H54 (cell line): Measurements from ENCODE around the gene ABCC4.

Source experiments
- DNase-seq: peaks from one replicate; pipeline ENCODE4 v3.0.0; 2011; ENCODE audit warnings: low spot score, mixed read lengths; ENCODE audit not compliant: insufficient read length
- FAIRE-seq: peaks from 3 replicates; lab custom pipeline; 2011; peaks lifted over from hg19 to GRCh38; lab: Jason Lieb, UNC
- POLR2A ChIP-seq: IDR thresholded peaks from 2 replicates; pipeline ENCODE4 v1.6.1; 2011; ENCODE audit warnings: low read depth, mild to moderate bottlenecking, low read length

ABCC4 gene

DNA sequence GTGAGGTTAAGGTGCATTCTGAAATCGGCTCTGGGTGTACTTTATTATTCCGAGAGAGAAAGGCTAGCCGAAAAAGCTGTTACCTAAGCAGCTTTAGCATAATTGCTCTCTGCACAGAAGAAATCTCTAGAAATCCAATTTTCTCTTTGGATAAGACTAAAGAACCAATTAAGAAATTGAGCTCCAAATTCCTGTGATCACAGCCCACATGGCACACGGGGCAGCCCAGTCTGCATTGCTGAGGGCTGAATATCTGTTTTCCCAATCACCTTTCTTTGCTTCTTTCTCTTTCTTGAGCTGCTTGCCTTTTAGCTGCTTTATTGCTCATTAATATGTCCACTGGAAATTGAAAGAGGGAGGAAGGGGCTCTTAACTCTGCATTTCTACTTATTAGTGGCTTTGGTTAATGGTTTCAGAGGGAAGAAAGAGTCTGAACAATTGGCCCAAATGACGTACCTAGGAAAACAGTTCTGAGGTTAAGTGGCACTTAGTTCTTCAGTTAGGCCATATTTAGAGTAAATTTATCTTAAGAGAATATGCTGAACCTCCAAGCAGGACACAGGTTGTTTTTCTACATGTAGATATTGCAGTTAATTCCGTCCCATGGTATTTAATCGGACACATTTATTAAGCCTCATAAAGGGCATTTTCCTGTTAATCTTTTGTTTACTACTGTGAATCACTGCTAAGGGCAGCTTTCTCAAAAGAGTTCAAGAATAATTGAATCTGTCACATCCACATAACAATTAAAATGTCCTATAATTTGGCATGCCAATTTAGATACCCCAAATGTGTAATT is 265.7 kb downstream of the ABCC4 start:
- DNase-seq (no peak), FAIRE-seq (peak; percentile 36)
- TF ChIP-seq POLR2A = no peak

DNA sequence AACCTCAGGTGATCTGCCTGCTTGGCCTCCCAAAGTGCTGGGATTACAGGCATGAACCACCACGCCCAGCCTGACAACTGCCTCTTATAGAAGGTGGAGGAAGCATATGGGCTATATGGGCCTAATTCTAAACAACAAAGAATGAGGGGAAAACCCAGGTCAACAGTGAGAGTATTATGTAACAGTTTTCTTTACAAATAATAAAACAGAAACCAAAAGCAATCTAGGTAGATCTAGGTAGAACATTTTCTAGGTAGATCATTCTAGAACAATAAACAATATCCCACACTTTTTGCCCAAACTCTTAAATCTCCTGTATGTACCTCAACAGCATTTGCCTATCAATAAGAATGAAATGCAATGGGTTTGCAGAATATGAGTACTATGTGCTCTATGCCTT is 267.4 kb downstream of the ABCC4 start:
- DNase-seq (no peak), FAIRE-seq (no peak)
- no peak for TF ChIP-seq POLR2A

DNA sequence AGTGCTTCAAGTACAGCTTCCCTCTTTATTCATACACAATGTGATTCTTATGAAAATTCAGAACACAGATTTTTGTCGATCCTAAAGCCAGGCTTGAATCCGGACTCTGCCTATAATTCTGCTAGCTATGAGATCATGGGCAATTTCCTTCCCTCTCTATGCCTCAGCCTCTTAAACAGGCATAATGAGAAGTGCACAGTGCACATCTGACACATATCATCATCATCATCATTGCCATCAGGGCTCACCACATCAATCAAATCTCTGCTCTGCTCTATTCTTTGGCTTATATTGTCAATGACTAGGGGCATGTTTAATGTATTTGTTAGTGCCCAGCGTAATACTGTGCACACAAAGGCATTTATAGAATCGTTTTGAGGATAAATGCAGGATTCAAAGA is 269.1 kb downstream of the ABCC4 start:
- DNase-seq (no peak), FAIRE-seq (no peak)
- TF ChIP-seq POLR2A = no peak

DNA sequence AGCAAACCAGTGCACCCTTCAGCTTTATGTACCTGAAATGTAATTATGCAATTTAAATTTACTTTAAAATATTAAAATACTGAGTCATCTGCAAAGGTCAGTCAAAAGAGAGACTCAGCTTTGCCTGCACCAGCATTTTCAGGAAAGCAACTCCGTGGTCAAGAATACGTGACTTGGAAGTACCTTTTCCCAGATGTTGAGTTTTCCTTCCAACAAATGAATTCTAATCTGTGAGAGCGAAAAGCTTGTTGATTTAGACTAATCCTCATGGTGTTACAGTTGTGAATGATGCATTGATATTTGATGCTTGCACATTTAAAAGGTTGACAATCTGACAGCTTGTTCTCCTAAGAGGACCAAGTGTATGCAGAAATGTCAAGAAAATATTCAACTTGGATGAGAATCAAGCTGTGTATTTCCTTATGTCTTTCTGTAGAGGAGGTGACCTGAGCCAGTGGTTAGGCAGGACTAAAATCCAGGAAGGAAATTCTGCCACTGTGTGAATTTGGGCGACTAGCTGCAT is 270.4 kb downstream of the ABCC4 start:
- DNase-seq (no peak), FAIRE-seq (no peak)
- no peak for TF ChIP-seq POLR2A

DNA sequence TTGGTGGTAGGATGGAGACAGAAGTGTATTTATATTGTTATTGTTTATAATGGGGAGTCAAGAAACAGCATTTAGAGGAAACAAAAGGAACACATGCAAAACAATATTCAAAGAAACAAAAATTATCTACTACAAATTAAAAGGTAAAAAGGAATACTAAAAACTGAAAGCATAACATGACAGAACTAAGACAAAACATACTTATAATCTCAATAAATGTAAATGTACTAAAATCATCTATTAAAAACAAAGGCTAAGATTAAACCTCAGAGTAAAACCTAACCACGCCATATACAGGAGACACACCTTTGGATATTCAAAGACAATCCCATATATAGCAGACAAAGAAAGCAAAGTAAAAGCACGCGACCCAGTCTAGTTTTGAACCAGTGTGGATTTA is 273.6 kb downstream of the ABCC4 start:
- DNase-seq (no peak), FAIRE-seq (no peak)
- TF ChIP-seq POLR2A = no peak

DNA sequence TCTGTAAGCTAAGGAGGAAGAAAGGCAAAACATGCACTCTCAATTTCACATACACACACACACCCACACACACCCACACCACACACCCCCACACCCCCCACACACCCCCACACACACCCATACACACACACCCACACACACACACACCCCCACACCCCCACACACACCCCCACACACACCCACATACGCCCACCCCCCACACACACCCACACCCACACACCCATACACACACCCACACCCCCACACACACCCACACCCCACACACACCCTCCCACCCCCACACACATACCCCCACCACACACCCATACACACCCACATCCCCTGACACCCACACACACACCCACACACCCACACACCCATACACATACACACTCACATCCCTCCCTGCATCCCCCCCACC is 276.1 kb downstream of the ABCC4 start:
- no peak for DNase-seq
- no peak for FAIRE-seq
- no peak for TF ChIP-seq POLR2A

DNA sequence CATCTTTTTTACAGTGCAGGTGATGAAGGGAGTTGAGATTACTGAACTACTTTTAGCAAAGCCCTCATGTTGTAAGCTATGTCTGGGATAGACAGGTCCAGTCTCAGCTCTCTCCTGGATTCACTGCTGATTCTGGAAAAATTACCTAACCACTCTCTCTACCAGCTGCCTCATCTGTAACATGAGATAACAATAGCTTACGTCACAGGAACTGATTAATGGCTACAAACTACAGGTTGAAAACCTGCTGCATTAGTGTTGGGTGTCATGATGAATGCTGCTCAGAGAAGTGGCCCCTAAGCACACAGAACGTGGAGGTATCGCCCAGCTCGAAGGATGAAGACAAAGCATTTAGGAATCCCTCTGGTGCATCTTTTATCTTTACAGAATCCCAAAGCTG is 277.8 kb downstream of the ABCC4 start:
- DNase-seq (no peak), FAIRE-seq (peak; percentile 80)
- TF ChIP-seq POLR2A = no peak

DNA sequence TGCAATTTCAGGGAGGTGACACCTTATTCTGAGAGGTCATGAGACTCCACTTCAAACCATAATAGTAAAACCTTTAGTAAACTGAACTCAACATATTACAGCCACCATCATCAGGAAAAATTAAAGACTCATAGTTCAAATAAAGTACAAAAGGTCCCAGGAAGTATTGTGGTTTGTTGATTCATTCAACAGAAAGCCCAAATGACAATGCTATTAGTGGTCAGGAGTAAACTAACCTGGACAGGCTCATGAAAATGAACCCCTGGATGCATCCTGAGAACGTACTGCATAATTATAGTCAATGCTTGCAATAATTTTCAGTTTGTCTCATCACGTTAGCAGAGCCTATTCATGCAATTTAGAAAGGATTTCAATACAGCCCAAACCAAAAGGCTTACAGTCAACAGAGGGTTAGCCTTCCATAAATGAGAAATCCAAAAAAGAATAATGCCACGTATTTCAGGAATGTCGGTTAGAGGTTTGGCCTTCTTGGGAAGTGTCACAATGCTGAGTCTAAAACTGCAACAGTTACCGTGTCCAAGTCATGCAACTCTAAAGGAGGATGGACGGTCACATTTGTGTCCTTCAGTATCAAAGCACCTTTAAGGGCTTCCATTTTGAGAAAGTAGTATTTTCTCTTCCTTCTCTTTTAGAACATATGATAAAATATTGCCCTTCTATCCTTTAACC is 280.8 kb downstream of the ABCC4 start:
- DNase-seq (no peak), FAIRE-seq (peak; percentile 98)
- TF ChIP-seq POLR2A = no peak

DNA sequence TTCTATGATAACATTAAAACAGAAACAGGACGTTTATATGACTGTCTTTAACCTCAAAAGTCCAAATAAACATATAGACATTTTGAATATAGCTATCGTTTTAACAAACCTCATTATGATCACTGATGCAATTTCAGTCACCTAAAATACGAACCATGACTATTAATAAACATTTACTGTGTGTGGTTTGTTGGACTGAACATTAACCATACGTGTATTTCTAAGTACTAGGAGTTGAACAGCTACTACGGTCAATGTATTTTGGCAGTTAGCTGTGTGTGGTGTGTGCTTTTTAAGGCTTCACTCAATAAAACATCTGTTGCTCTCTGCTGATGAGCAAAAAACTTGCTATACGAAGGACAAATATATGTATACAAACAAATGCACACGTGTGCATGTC is 281.4 kb downstream of the ABCC4 start:
- FAIRE-seq = no peak
- TF ChIP-seq POLR2A = no peak
- no peak for DNase-seq

DNA sequence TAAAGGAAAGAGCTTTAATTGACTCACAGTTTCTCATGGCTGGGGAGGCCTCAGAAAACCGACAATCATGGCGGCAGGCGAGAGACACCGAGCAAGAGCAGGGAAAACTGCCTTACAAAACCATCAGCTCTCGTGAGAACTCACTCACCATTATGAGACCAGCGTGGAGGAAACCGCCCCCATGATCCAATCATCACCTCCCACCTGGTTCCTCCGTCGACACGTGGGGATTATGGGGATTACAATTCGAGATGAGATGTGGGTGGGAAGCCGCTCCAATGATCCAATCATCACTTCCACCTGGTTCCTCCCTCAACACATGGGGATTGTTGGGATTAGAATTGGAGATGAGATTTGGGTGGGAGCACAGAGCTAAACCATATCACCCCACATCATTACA is 293.9 kb downstream of the ABCC4 start:
- no peak for TF ChIP-seq POLR2A
- no peak for DNase-seq
- no peak for FAIRE-seq

DNA sequence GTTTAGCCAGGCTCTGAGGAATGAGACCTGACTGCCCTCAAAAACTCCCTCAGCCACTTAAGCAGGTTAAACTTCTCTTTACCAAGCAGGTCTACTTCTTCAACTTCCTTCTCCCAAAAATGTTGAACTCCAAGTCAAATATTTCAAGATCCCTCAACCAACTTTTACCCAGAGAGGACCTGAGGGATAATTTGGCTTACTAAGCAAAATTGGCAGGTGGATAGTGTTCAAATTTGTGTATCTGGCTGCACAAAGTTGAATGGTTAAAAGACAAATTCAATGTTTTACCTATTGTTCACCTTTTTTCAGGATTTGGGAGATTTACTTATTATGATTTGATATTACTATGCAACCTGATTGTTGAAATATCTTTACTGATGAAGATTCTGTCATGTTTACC is 296.0 kb downstream of the ABCC4 start:
- DNase-seq = no peak
- no peak for FAIRE-seq
- TF ChIP-seq POLR2A = no peak

DNA sequence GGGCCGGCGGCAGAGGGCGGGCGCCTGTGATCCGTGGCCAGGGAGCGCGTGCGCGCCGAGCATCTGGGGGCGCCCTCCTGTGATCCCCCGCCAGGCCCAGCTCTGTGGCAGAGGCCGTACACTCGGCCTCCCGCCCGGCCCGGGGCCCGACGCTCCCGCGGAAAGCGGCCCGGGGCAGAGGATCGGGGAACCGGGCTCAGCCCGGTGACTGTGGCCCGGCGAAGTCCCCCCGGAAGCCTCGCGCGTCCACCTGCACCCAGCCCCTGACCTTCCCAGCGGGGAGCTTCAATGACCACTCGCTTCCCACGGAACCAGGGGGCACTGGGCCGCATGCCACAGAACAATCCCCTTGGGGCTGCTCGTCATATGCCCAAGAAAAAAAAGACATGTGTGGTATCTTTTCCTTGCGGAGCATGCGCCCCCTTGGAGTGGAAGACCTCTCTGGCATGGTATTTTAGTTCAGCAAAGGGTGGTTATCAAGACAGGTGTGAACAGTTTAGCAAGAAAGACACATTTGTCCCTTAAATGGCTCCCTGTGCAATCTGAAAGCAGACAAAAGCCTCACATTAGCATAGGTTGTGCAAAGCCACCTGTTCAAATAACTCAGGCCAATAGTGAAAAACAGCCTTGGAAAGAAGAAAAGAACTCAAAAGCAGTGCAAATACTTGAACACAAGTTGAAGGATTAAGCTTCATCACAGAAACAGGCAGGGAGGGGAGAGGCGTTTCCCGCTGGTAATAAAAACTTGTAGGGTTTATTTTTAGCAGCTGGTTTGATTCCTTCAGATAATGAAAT is 298.0 kb downstream of the ABCC4 start:
- DNase-seq (no peak), FAIRE-seq (no peak)
- TF ChIP-seq POLR2A = no peak

DNA sequence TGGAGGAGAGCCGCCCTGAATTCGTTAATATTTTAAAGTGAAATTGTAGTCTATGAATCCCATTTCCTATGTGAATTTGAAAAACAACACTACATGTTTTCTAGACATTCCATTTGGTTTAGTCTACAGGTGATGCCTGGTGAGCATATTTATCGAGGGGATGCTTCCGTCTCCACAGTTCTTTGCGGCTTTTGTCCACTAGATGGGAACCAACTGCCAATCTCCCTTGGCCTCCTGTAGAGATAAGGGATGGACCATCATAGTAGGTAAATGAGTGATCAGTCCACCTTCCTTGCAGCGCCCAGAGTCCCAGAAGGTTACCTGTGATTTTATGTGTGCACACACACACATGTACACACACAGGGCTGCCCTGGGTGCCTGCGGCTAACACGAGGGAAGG is 299.1 kb downstream of the ABCC4 start:
- FAIRE-seq (no peak), DNase-seq (no peak)
- no peak for TF ChIP-seq POLR2A

DNA sequence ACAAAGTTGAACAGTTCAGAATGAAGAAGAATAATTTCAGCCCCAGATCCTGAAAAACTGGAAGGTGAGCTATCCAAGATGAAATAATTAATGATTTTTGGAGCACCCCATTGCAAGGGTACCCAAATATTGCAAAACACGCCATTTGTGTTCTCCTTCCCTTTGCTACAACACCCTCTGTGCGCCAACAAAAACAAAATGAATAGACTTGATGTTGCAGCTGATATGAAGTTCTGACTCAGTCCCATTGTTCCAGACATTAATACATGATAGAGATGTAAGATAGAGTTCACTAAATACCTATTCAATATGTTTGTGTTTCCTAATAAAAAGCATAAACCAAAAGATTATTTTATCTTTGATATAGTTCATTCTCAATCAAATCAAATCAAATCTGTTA is 301.4 kb downstream of the ABCC4 start:
- no peak for DNase-seq
- TF ChIP-seq POLR2A = no peak
- peak; percentile 6 for FAIRE-seq
